Type B pancreatic cell (in vitro differentiated cells): ENCODE results near the gene SCIMP. TPM values are rescaled to one million over a fixed set of nuclear protein-coding genes. Genes with fewer than 3 reads are reported as not detected.

Source experiments
- DNase-seq: peaks from one replicate; pipeline ENCODE4 v3.0.0; 2021; ENCODE audit warnings: mixed read lengths; ENCODE audit not compliant: unreplicated experiment; ENCODE audit errors: extremely low spot score
- H3K27ac Mint-ChIP-seq: 2 replicates; pipeline ENCODE4 v1.8.0; 2021; ENCODE audit warnings: mild to moderate bottlenecking, mixed read lengths
- H3K27me3 Mint-ChIP-seq: 2 replicates; pipeline ENCODE4 v1.8.0; 2021; ENCODE audit warnings: mixed read lengths
- H3K36me3 Mint-ChIP-seq: 2 replicates; pipeline ENCODE4 v1.8.0; 2021; ENCODE audit warnings: mixed read lengths
- H3K4me1 Mint-ChIP-seq: one replicate; pipeline ENCODE4 v1.8.0; 2021; ENCODE audit warnings: mixed read lengths; ENCODE audit not compliant: unreplicated experiment
- H3K4me3 Mint-ChIP-seq: 2 replicates; pipeline ENCODE4 v1.8.0; 2021; ENCODE audit warnings: mild to moderate bottlenecking, mixed read lengths
- H3K9me3 Mint-ChIP-seq: 2 replicates; pipeline ENCODE4 v1.8.0; 2021; ENCODE audit warnings: mixed read lengths
- total RNA-seq: library from RNA; stranded (reverse); gene quantifications from 2 replicates; pipeline ENCODE4 v1.2.1, GENCODE V29; 2021; ENCODE audit warnings: low replicate concordance
- TF ChIP-seq, protein P1 (sequence below): fragments of 200-600 bp; sonication (generic); conservative IDR thresholded peaks from 2 replicates; pipeline ENCODE4 v1.5.0; 2021; ENCODE audit warnings: antibody characterized with exemption, mild to moderate bottlenecking

SCIMP gene
- total RNA-seq, 1 donor from 2014 or later: not detected

DNA sequence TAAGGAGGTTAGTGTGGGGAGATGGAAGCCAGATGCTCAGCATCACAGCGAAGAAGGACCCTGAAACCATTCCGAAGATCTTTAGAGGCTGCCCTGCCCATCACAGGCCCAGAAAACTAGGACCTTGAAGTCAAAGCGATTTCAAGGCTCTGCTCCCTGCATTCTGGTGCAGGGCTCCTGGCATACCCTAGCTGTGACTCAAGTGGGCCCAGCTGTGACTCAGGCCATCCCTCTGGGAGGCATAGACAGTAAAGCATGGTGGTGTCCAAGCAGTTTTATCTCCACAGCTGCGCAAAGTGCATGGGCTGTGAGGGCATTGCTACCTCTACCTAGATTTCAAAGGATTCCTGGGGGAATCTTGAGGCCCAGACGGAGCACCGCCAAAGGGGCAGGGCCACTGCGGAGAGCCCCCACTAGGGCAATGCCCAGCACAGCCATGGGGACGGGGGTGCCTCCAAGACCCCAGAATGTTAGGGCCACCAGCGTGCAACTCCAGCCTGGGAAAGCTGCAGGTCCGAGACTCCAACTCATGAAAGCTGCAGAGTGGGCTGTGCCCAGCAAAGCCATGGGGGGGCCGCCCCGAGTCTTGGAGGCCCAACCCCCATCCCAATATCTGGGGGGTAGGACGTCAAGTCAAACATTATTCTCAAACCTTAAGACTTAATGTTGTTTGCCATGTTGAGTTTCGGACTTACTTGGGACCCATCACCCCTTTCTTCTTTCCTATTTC, 31.3 kb downstream of the SCIMP start:
- H3K4me1 Mint-ChIP-seq: no peaks in the 10 kb centered on the region
- H3K27me3 Mint-ChIP-seq: no peaks in the 10 kb centered on the region
- TF ChIP-seq, protein P1, sequence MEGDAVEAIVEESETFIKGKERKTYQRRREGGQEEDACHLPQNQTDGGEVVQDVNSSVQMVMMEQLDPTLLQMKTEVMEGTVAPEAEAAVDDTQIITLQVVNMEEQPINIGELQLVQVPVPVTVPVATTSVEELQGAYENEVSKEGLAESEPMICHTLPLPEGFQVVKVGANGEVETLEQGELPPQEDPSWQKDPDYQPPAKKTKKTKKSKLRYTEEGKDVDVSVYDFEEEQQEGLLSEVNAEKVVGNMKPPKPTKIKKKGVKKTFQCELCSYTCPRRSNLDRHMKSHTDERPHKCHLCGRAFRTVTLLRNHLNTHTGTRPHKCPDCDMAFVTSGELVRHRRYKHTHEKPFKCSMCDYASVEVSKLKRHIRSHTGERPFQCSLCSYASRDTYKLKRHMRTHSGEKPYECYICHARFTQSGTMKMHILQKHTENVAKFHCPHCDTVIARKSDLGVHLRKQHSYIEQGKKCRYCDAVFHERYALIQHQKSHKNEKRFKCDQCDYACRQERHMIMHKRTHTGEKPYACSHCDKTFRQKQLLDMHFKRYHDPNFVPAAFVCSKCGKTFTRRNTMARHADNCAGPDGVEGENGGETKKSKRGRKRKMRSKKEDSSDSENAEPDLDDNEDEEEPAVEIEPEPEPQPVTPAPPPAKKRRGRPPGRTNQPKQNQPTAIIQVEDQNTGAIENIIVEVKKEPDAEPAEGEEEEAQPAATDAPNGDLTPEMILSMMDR: no peak
- DNase-seq: no peak
- no peak overlapping the region for H3K4me3 Mint-ChIP-seq
- no peak overlapping the region for H3K27ac Mint-ChIP-seq
- peaks cover 5% of the 10 kb centered on the region for H3K9me3 Mint-ChIP-seq
- H3K36me3 Mint-ChIP-seq: peaks cover 10% of the 10 kb centered on the region

DNA sequence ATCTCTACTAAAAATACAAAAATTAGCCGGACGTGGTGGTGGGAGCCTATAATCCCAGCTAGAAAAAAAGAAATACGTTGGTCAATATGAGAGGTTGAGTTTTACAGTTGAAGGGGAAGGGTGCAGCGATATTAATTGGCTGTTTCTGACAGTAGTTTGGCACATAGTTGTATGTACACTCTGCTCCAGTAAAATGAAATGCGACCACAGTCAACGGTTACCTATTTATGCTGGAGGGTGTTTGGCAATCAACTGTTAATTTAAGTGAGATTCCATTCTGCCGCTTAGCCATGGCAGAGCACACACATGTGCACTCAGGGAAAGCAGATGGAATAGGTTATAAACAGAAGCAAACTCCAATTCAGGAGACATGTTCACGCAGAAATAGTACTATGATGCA, 33.6 kb downstream of the SCIMP start:
- no peak overlapping the region for H3K27ac Mint-ChIP-seq
- no peak for DNase-seq
- H3K27me3 Mint-ChIP-seq: no peaks in the 10 kb centered on the region
- H3K36me3 Mint-ChIP-seq: peaks cover 10% of the 10 kb centered on the region
- H3K9me3 Mint-ChIP-seq: peaks cover 5% of the 10 kb centered on the region
- H3K4me1 Mint-ChIP-seq: no peaks in the 10 kb centered on the region
- no peak overlapping the region for H3K4me3 Mint-ChIP-seq
- TF ChIP-seq, protein P1: no peak

DNA sequence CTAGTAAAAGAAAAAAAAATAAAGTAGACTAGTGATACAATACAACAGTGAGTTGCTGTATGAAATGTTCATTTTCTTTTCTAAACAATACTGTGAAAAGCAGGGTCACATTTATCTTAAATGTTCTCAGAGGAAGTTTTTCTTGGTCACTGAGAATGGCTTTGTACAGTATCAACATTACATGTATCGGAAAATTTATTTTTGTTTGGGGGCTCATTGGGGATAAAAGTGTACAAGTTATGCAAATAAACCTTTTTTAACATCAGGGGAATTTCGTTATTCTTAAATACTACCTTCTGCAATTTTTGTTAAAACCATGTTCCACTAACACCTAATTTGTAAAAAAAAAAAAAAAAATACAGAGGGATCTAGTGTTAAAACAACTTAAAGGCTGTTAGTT, 34.3 kb downstream of the SCIMP start:
- Mint-ChIP-seq H3K27me3 (no peaks in the 10 kb centered on the region), H3K36me3 (peaks cover 10% of the 10 kb centered on the region), H3K27ac (no peak overlapping the region), H3K9me3 (peaks cover 5% of the 10 kb centered on the region), H3K4me3 (no peak overlapping the region), H3K4me1 (no peaks in the 10 kb centered on the region)
- TF ChIP-seq, protein P1: no peak
- DNase-seq: no peak

DNA sequence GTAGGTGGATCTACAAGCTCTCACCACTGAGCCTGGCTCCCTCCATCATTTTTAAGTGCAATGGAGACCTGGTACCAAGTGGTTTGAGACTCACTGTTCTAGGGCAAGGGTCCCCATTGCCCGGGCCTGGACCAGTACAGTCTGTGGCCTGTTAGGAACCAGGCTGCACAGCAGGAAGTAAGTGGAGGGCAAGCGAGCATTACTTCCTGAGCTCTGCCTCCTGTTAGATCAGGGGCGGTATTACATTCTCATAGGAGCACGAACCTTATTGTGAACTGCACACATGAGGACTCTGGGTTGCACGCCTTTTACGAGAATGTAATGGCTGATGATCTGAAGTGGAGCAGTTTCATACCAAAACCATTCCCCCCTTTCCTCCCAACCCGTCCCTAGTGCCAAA, 36.2 kb downstream of the SCIMP start:
- Mint-ChIP-seq H3K27me3 (no peaks in the 10 kb centered on the region), H3K4me3 (no peak overlapping the region), H3K9me3 (no peaks in the 10 kb centered on the region), H3K36me3 (peaks cover 4% of the 10 kb centered on the region), H3K27ac (no peak overlapping the region), H3K4me1 (no peaks in the 10 kb centered on the region)
- no peak for DNase-seq
- TF ChIP-seq, protein P1: no peak

DNA sequence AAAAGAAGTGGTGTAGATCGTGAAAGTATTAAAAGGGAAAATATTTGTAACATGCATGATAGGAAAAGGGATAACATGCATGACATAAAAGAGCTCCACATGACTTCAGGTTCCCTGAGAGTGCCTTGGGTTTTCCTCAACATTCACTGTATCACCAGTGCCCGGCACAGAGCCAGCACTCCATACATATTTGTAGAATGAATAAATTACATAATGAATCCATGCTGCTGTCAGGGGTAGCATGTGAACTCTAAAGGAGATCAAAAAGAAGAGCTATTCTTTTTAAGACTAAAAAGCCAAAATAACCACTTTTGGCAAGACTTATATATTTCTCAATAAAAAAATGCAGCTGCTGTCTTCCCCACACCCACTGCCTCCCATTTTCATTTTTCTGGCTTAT, 40.3 kb downstream of the SCIMP start:
- Mint-ChIP-seq H3K9me3 (no peaks in the 10 kb centered on the region), H3K27ac (no peak overlapping the region), H3K4me1 (peaks cover 8% of the 10 kb centered on the region), H3K4me3 (no peak overlapping the region), H3K27me3 (no peaks in the 10 kb centered on the region), H3K36me3 (peaks cover 33% of the 10 kb centered on the region)
- DNase-seq: no peak
- TF ChIP-seq, protein P1: no peak
